ENCODE measurements around the gene TM4SF5.
A peak's percentile ranks its signal among the peaks of the same experiment; 100 is the strongest.

Gene TM4SF5

DNA sequence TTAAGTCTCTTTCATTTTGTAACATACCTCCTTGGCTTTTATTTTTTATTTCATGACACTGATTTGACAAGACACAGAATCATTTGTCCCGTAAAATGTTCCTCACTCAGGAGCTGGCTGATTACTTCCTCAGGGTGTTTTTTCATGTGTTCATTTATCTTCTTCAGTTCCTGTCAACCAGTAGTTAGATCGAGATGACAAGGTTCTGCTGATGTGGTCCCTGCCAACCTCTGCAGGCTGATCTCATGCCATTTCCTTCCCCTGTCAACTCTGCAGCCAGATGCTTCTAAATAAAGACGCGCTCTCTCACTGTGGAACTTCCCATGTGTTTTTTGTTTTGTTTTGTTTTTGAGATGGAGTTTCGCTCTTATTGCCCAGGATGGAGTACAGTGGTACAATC lies 23.8 kb upstream of the TM4SF5 start:
- DNase-seq (ENCODE audit: low read depth) = no peak

DNA sequence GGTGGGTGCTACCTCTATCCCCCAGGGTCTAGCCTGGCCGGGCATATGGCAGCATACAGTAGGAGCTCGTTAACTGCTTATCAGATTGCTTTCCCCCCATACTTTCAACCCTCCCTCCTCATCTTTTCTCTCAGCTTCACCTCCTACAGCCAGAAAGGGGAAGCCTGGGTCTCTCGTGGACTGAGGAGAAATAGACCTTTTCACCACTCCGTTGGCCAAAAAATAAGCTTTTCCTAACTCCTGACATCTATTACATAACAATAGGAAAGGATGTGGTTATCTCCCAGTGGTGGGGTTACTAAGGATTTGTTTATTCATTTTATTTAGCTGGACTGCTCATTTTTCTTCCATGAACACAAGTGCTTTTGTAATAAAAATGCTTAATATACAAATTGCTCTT lies 23.0 kb upstream of the TM4SF5 start:
- no peak for DNase-seq (ENCODE audit: low read depth)

GRCh38 chr17:4750606-4751005 lies 21.1 kb upstream of the TM4SF5 start:
- no peak for DNase-seq (ENCODE audit: low read depth)

DNA sequence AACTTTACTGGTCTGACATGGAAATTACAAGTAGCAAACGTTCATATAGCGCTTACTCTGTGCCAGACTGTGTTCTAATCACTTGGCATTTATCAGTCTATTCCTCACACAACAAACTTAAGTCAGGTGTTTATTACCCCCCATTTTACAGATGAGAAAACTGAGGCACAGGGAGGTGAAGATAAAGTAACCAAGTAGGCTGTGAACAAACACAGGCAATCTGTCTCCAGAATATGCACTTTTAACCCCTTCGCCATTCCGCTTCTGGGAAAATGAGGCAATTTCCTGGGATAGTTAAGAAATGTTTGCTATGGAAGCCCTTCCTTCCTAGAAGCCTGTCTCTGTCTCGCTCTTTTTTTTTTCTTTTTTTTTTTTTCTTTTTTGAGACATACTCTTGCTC lies 19.8 kb upstream of the TM4SF5 start:
- DNase-seq (ENCODE audit: low read depth) = no peak

DNA sequence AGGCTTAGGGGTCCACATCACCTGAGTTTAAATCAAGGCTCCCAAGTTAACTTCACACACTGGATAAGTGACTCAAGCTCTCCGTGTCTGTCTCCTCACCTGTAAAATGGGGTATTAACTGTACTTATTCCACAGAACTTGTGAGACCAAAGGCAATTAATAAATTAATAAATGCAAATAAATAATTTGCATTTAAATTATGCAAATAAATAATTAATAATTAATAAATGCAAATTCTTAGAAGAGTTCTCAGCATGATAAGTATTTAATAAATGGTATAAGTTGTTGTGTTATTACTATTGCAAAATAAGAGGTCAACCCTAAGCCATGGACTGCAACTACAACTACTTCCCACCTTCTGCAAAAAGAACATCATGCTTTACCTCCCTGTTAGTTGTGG lies 18.3 kb upstream of the TM4SF5 start:
- no peak for DNase-seq (ENCODE audit: low read depth)

DNA sequence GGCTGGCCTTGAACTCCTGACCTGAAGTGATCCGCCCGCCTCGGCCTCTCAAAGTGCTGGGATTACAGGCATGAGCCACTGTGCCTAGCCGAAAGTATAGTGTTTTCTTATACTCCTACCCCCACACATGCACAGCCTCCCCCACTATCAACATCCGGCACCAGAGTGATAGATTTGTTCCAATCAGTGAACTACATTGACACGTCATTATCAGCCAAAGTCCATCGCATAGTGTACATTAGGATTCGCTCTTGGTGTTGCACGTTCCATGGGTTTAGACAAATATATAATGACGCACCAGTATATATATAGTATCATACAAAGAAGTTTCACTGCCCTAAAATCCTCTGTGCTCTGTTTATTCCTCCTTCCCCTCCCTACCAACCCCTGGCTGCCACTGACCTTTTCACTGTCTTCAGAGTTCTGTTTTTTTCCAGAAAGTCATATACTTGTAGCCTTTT lies 11.9 kb upstream of the TM4SF5 start:
- no peak for DNase-seq (ENCODE audit: low read depth)

DNA sequence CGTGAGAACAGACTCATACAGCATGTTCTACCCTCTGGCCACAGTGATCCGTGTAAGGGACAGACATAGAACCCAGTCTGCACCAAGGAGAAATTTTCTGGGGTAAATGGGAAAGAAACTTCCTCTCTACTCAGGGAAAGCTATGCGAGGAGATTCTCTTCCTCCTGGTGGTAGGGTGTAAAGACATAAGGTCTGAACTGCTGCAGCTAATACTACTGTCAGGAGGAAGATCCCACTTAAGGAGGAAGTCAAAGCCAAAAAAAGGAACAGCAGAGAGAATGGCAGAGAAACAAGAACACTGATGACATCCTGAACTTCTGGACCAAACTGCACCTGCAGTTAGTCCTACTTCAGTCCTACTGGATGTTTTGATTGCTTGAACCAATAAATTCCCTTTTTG lies 7.1 kb upstream of the TM4SF5 start:
- DNase-seq (ENCODE audit: low read depth) = no peak

GRCh38 chr17:4766201-4766600 lies 5.5 kb upstream of the TM4SF5 start:
- no peak for DNase-seq (ENCODE audit: low read depth)

GRCh38 chr17:4766723-4767122 lies 5.0 kb upstream of the TM4SF5 start:
- DNase-seq (ENCODE audit: low read depth) = no peak

GRCh38 chr17:4768298-4768697 lies 3.4 kb upstream of the TM4SF5 start:
- DNase-seq (ENCODE audit: low read depth) = no peak

GRCh38 chr17:4769628-4770027 lies 2.1 kb upstream of the TM4SF5 start:
- no peak for DNase-seq (ENCODE audit: low read depth)

GRCh38 chr17:4772235-4772613 lies 538 bp downstream of the TM4SF5 start:
- no peak for DNase-seq (ENCODE audit: low read depth)

- DNase-seq (ENCODE audit: low read depth) = no peak
Measured at GRCh38 chr17:4777969-4778760, 6.5 kb downstream of the TM4SF5 start.

DNA sequence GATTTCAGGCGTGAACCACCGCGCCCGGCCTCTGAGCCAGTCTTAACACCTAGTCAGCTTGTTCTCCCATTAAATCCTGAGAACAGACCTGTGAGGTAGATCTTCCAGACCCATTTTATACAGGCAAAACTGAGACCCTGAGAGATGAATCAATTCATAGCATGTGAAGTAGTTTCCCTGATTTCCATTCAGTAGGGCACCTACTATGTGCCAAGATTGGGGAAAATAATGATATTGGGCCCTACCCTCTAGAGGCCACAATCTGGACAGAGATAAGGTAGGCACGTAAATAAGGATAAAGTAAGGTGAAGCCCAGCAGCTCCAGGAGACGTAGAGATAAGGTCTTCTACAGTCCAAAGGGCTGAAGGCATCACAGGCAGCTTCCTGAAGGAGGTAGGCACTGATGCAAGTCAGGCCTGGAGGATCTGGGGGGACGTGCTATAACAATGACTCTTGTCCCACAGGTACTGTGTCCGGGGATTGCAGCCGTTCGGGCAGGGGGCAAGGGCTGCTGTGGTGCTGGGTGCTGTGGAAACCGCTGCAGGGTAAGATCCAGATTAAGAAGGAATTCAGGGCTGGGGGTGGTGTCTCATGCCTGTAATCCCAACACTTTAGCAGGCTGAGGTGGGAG lies 8.8 kb downstream of the TM4SF5 start:
- no peak for DNase-seq (ENCODE audit: low read depth)

DNA sequence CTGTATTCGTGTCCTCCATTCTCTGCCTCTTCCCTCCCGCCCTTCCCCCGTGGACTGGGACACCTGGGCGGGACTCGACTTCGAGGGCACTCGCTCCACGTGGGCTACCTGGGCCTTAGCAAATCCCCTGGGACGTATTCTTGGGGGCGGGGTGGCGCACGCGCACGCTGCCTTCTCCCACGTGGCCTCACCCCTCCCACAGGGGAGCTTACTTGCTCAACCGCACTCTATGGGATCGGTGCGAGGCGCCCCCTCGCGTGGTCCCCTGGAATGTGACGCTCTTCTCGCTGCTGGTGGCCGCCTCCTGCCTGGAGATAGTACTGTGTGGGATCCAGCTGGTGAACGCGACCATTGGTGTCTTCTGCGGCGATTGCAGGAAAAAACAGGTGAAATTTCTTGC lies 11.0 kb downstream of the TM4SF5 start:
- no peak for DNase-seq (ENCODE audit: low read depth)

GRCh38 chr17:4785311-4786105 lies 13.8 kb downstream of the TM4SF5 start:
- no peak for DNase-seq (ENCODE audit: low read depth)

DNA sequence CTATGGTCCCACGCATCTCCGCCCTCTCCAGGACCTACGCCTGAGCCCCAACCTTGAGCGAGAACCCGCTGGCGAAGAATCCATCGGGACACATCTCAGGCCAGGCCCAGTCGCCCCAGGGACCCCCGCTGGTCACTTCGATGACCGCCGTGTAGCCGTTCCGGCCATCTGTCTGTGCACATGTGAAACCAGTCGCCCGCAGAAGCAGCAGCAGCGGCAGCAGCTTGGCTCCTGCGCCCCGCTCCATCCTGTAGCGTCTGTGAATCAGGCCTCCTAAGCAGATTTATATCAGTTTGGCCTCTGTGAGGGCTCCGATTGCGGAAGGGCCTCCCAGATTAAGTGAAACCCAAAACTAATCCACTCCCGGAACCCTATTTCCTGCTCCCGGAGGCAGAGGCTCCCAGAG lies 14.4 kb downstream of the TM4SF5 start, which contains the start of gene VMO1:
TSS of gene VMO1 (minus strand) at position 259 of the 406 bp plus-strand sequence. CDS start at position 247, 12 bp downstream.
- DNase-seq (ENCODE audit: low read depth) = no peak

DNA sequence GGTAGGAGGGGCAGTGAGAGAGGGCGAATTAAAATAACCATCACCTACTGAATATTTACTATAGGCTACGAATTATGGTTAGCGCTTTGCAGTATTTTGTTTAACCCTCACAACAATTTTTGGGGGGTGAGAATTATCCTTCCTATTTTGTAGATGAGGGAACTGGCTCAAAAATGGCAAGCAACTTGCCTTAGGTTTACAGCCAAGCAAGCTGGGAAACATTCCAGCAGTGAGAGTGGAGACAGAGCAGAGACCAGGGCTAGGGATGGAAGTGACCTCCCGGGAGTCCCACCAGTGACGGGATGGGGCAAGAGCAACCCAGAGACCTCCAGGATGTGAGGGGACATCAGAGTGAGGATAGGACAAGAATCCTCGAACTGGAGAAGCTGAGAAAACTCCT lies 14.8 kb downstream of the TM4SF5 start:
- DNase-seq (ENCODE audit: low read depth) = no peak

DNA sequence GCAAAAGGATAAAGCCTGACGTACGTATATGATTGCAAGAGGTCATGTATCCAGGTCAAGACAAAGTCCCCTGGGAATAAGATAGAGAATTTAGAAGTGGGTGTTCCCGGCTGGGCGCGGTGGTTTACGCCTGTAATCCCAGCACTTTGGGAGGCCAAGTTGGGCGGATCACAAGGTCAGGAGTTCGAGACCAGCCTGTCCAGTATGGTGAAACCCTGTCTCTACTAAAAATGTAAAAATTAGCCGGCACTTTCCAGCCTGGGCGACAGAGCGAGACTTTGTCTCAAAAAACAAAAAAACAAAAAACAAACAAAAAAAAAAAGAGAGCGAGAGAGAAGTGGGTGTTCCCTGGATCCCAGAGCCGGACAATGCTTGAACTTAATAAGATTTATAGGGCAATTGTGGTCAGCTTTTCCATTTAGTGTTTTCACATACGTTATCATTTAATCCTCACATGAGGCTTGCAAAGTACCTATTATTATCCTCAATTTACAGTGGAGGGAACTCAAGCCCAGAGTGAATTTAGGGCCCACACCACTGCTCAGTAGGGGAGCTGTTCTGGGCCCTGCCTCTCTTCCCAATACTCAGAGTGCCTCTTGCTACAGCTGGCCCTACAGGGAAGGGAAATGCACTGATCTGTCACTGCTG lies 16.6 kb downstream of the TM4SF5 start:
- peak; percentile 30 for DNase-seq (ENCODE audit: low read depth)

DNA sequence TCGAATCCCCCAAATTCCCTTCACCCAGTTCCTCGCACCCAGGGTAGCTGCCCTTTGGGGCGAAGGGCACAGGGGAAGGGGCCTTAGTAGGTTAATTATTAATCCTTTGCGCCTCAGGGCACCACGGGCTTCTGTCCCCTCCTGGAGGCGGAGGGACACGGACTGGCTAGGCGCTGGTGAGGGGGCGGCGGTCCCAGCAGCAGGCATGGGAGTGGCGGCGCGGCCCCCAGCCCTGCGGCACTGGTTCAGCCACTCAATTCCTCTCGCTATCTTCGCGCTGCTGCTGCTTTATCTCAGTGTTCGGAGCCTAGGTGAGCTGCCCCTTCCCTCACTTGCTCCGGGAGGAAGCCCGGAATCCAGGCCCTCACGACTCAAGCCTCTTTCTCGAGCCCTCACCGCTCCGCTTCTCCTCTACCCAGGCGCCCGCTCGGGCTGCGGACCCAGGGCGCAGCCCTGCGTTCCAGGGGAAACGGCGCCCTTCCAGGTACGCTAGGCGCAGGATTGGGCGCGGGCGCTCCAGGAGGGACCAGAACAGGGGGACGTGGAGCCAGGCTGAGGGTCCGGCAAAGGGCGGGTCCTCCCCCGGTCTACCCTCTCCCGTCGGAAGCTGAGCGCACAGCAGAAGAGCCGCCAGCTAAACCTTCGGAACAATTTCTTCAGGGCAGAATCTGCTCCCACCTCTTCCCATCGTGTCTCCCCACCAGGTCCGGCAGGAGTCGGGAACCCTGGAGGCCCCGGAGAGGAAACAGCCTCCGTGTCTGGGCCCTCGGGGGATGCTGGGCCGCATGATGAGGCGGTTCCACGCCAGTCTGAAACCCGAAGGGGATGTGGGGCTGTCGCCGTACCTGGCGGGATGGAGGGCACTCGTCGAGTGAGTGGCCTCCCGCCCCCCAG lies 17.4 kb downstream of the TM4SF5 start, which contains the start of gene GLTPD2:
TSS of gene GLTPD2 (plus strand) at position 158 of the 894 bp plus-strand sequence. CDS start at position 206, 48 bp downstream.
- no peak for DNase-seq (ENCODE audit: low read depth)

DNA sequence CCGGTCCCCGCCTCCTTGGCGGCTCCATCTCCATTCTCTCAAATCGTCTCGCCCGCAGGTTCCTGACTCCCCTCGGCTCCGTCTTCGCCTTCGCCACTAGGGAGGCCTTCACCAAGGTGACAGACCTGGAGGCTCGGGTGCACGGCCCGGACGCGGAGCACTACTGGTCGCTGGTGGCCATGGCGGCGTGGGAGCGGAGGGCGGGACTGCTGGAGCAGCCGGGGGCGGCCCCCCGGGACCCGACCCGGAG lies 17.9 kb downstream of the TM4SF5 start:
- DNase-seq (ENCODE audit: low read depth) = no peak

Measured in fibroblast of the conjunctiva (primary cell).